ENCODE results near the gene TMEM184C.

The TMEM184C gene

DNA sequence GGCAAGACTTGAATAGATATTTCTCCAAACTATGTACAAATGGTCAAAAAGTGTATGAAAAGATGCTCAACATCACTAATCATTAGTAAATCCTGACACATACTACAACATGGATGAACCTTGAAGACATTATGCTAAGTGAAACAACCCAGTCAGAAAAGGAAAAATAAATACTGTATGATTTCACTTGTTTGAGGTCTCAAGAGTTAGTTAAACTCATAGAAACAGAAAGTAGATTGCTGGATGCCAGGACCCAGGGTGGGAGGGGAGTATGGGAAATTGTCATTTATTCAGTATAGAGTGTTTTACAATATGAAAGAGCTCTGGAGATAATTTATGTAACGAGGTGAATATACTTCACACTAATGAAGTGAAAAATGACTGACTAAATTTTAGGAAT lies 34.4 kb downstream of the TMEM184C start:
- no peak for DNase-seq (ENCODE audit: low read depth, low spot score)

DNA sequence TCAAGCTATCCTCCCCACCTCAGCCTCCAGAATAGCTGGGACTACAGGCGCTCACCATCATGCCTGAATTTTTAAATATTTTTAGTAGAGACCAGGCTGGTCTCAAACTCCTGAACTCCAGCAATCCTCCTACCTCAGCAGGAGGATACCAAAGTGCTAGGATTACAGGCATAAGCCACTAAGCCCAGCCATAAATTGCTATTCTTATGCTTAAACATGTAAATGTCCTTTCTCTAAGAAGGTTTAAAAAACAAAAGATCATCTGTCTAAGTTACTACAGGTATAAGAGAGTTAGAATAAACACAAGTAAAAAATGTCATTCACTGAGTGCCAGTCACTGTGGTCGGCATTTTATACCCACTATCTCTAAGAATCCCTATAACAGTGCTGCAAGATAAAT lies 38.4 kb downstream of the TMEM184C start:
- no peak for DNase-seq (ENCODE audit: low read depth, low spot score)

DNA sequence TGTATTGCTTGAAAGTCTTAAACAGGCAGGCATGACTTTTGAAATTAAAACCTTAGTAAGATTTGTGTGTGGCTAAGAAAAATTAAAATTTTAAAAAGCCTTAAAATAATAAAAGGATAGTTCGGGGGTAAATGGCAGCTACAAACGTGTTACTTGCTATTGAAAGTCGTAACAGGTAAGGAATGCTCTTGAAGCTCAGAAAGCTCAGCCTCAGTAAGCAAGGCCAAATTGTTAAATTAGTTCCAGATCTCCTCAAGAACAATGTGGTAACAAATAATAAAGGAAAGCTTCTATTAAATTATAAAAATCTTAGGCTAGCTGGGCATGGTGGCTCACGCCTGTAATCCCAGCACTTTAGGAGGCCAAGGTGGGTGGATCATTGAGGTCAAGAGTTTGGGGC lies 41.3 kb downstream of the TMEM184C start:
- no peak for DNase-seq (ENCODE audit: low read depth, low spot score)

DNA sequence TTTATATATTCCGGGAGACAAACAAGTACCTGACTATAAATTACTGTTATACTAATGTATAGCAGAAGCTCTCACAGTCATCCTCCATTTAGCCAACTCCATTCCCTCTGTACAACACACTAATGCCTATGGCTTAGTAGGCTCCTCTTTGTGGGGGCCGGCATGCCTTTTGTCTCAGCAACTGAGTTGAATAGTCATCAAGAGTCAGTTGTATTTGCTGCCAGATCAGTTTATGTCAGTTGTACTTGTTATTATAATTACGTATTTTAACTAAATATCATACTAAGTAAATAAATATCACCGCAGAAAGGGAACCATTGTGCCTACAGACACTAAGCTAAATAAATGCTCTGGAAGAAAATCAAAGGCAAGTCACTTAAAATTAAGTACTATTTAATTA lies 56.9 kb downstream of the TMEM184C start:
- DNase-seq (ENCODE audit: low read depth, low spot score), result no peak

DNA sequence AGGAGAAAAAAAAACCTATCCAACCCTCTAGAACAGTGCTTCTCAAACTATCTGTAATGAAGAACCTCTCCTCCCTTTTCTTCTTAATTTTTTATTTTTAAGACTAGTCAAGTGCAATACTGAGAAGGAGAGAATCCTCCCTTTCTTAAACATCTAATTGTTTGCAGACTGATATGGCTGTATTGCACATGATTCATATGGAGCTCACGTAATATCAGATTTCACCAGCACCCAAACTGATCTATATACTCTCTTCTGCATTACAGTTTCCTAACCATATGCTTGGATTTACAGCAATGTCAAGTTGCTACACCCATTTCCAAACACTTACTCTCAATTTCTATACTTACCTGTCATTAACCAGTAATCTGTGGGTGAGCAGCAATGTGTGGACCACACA lies 57.3 kb downstream of the TMEM184C start:
- DNase-seq (ENCODE audit: low read depth, low spot score), result no peak

- no peak for DNase-seq (ENCODE audit: low read depth, low spot score)
Measured at GRCh38 chr4:147678106-147678505, 60.9 kb downstream of the TMEM184C start.

DNA sequence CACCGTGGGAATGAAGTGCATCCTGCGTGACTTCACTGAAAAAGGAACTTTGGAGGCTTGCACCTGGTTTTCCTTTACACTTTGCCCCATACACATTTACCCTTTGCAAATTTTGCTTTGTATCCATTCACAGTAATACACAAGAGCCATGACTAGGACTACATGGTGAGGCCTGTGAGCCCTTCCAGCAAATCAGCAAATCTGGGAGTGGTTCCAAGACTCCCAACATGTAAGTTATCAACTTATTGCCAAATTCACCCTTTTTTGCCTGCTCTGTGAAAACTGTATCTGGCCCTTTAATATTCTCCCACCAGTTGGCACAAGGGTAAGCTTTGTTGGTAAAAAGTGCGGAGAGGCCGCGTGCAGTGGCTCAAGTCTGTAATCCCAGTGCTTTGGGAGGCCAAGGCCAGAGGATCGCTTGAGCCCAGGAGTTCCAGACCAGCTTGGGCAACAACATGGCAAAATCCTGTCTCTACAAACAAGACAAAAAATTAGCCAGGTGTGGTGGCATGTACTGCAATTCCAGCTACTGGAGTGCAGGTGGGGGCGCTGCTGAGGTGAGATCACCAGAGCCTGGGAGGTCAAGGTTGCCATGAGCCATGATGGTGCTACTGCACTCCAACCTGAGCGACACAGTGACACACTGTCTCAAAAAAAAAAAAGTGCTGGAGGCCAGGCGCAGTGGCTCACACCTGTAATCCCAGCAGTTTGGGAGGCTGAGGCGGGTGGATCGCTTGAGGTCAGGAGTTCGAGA lies 61.8 kb downstream of the TMEM184C start:
- DNase-seq (ENCODE audit: low read depth, low spot score), result no peak

- no peak for DNase-seq (ENCODE audit: low read depth, low spot score)
Measured at GRCh38 chr4:147682755-147683154, 65.6 kb downstream of the TMEM184C start.

- no peak for DNase-seq (ENCODE audit: low read depth, low spot score)
Measured at GRCh38 chr4:147683188-147683591, 66.0 kb downstream of the TMEM184C start.

DNA sequence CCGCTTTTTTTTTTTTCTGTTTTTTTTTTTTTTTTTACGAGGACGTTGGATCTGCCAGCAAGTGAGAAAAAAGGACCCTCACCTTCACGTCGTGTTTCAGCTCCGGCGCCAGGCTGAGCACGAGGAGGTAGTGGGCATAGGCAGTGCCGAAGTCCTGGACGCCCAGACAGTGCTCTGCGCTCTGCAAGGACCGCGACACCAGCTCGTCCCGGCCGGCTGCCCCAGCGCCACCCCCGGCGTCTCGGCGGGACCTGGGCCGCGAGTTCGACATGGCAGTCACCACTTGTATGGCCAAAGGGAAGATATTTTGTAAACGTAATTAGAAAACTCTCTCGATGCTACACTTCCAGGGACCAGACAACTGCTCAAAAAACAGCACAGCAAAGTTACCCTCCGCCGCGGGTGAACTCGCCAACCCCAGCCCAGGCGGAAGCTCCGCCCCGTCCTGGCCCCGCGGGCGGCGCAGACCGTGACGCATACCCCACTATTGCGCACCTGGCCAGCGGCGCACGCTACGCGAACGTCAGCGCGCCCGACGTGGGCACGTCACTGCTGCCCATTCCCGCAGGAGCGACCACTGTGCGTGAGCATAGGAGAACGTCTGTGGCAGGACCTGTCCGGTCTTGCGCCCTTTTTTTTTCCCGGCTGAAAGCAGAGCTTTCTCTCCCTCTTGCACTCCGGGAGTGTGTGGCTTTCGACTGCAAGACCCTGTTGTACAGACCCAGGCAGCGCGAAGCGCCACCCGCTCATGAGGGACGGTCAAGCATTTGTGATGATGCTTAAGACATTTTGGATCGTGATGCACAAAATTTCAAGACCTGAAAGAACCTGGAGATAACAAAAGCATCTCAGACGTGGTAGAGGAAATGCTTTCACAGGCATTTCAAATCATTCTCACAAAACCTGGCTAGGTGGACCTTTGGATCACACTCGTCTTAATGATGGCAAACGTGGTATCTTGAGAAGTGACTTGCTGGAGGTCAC lies 66.8 kb downstream of the TMEM184C start, which contains the start of gene PRMT9:
Gene PRMT9 (minus strand): TSS at position 447 of the 984 bp plus-strand sequence. CDS start 176 bp downstream, at position 271.
- peak; percentile 48 for DNase-seq (ENCODE audit: low read depth, low spot score)

- DNase-seq (ENCODE audit: low read depth, low spot score), result no peak
Measured at GRCh38 chr4:147689067-147689466, 71.9 kb downstream of the TMEM184C start.

GRCh38 chr4:147691820-147692219 lies 74.6 kb downstream of the TMEM184C start:
- no peak for DNase-seq (ENCODE audit: low read depth, low spot score)

GRCh38 chr4:147693218-147693617 lies 76.0 kb downstream of the TMEM184C start:
- no peak for DNase-seq (ENCODE audit: low read depth, low spot score)

- no peak for DNase-seq (ENCODE audit: low read depth, low spot score)
Measured at GRCh38 chr4:147696866-147697265, 79.7 kb downstream of the TMEM184C start.

- DNase-seq (ENCODE audit: low read depth, low spot score), result no peak
Measured at GRCh38 chr4:147704846-147705245, 87.6 kb downstream of the TMEM184C start.

DNA sequence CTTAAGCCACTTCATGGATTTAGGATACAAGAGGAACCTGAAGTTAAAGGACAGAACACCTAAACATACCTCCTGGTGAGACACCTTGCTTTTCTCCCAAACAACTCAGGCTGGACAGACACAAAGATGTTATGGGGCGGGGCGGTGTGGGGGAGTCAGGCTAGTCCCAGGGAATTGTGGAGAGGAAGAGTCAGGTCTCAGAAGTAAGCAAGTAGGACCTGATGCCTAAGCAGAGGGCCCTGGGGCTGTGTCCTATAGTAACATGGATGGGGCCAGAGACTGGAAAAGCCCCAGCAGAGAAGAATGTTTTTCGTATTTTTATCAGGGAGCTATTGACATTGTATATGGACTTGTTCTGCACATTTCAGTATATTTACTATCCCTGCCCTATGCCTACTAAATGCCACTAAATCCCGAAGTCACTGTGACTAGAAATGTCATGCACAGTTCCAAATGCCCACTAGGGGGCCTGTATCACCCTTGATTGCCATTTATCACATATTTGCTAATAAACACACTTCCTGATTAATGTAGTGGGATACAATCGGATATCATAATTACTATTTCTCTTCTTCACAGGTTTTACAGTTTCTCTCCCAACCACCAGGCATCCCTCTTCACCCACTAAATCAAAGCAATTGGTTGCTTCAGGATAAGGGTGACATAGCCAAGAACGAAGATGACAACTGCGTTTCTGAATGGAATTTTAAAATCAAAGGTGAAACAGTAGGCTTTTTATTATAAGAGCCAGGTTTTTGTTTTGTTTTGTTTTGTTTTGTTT lies 90.9 kb downstream of the TMEM184C start:
- no peak for DNase-seq (ENCODE audit: low read depth, low spot score)

DNA sequence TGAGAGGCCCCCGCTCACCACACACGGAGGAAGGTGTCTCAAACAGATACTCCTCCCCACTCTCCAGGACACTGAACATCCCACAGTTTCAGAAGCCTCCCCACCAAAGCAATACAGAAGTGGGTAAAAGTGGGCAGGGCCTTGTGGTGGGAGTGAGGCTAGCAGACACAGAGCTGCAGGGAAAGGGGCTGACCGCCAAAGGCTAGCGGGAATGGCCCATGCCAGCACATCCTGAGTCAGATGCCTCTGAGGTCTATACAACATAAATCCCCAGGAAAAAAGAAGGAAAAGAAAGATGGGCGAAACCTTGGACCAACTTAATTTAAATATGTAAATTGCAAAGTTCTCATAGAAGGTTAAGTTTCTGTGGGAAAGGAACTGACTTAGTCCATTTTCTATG lies 92.8 kb downstream of the TMEM184C start:
- DNase-seq (ENCODE audit: low read depth, low spot score), result no peak

DNA sequence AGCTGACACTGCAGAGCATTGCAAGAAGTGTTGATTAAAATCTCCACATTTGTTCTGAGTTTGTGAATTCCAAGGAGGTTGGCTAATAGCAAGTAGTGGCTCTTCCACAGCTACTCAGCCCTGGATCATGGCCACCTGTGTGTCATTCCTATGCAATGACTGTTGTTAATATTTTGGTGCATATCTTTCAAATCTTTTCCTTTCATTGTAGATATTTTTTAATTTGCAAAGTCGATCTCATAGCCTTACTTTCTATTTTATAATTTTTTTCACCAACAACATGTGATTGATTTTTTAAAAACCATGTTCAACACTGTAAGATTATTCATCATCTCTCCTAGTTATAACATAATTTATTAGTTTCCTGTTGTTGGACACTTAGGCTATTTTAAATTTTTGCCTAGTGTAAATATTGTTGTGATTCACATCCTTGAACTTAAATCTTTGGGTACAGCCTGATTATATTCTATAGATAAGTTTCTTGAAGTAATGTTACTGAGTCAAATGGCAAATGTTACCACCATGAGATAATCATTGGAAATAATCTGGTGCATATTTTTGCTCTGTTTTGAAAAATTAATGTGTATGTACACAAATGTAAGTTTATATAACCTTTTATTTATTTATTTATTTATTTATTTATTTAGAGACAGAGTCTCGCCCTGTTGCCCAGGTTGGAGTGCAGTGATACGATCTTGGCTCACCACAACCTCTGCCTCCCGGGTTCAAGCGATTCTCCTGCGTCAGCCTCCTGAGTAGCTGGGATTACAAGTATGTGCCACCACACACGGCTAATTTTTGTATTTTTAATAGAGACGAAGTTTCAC lies 97.6 kb downstream of the TMEM184C start:
- no peak for DNase-seq (ENCODE audit: low read depth, low spot score)

GRCh38 chr4:147717878-147718277 lies 100.7 kb downstream of the TMEM184C start:
- DNase-seq (ENCODE audit: low read depth, low spot score), result no peak

All from iPS DF 19.7 (cell line).